ENCODE data around the gene ZNF141. TPM values are rescaled to one million over a fixed set of nuclear protein-coding genes. Genes with fewer than 3 reads are reported as not detected.
"Not testable (repeated sequence)": the region's sequence is repeated elsewhere in the genome, so short reads cannot be mapped to it uniquely, and the experiment has no call there.

Gene ZNF141
- total RNA-seq, 2 donors from 2014 or later, result 17.1 to 18.9 TPM

DNA sequence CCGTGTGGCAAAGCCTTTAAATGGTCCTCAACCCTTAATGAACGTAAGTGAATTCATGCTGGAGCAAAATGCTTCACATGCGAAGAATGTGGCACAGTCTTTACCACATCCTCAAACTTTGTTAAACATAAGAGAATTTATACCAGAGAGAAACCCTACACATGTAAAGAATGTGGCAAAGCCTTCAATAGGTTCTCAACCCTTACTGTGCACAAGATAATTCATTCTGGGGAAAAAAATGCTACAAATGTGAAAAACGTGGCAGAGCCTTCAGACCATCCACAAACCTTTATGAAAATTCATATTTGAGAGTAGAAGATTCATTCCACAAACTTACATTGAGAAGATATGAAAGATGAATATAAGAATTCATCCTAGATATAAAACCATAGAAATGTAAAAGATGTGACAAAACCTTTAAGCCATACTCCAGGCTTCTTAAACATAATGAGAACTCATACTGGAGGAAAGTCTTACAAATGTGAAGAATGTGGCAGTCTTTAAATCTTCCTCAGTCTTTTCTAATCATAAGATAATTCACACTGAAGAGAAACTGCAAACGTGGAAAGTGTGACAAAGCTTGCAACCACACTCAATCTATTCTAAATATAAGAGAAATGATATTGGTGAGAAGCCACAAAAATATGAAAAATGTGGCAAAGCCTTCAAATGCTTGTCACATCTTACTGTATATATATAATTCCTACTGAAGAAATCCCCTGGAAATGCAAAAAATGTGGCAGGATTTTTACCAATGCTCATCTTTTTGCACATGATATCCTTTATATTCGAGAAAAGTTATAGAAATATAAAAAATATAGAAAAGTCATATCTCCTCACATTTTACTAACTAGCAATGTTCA, 36.9 kb downstream of the ZNF141 start:
- no peak for DNase-seq (ENCODE audit: low spot score)
- intact Hi-C loops (cut with DNase I), result loop anchor here in 1 of 2 donors (10.0 kb wide), 1 partner anchor 60 kb away; no protein-coding TSS in a partner anchor

DNA sequence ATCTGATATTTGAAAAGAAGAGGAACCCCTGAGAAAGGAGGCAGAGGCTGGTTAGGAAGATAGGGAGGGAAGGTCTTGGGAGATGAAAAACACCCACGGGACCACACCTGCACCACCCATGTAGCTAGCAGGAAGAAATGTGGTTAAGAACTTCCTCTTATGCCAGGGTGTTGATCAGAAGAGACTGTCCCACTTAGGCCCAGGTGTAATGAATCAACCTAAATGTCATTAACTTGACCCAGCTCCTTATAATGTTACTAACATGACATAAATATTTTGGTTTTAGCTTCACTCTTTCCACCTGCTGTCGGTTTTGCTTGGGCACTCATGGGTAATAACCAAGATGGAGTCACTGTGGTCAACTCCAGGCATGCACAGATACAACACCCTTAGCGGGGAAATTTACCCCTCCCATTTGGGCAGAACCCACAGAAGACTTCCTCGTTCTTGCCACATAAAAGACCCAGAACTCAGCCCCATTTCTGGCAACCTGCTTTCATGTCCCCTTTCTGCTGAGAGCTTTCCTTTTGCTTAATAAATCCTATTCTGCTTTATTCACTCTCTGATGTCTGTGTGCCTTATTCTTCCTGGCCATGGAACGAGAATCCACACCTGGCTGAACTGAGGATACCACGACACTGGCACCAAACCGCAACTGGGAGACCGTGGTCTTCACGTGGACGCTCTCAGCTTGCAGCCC, 46.8 kb downstream of the ZNF141 start:
- DNase-seq (ENCODE audit: low spot score), result no peak
- intact Hi-C loops (cut with DNase I), result loop anchor here in 1 of 2 donors (10.0 kb wide), 1 partner anchor 50 kb away; no protein-coding TSS in a partner anchor

DNA sequence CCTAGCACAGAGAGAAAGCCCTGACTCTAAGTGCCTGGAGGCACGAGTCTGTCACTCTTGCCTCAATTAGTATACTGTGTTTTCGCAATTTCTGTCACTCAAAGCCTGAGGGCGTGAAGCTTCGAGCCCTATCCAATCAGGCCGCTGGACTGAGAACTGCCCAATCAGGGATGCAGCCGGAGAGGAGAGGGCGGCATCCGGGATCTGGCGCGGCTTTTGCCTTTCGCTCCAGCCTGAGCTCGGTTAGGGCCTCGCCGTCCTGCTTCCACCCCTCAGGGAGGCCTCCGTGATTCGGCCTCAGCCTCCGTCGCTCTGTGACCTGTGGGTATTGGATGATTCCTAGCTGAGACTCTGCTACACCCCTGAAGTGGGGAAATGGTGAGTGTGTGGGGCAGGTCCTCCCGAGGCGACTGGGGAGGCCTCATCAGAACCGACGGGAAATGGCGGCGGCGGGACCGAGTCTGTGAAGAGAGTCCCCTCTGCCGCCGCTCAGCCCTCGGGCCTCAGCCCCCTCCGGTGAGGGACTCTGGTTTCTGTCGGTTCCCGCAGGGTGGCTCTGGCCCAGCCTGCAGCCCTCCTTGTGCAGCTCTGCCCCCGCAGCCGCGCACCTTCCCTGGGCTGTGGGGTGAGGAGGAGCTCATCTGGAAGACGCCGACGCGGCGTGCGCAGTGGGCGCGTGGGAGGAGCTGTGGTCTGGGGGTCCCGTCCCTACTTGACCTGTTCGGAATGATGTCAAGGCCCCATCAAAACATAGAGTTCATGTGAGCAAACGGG, 48.5 kb downstream of the ZNF141 start:
- intact Hi-C loops (cut with DNase I), result loop anchor here in 1 of 2 donors (10.0 kb wide), 1 partner anchor 49 kb away; no protein-coding TSS in a partner anchor
- DNase-seq (ENCODE audit: low spot score), result no peak

GRCh38 chr4:386708-387105, 49.1 kb downstream of the ZNF141 start:
- intact Hi-C loops (cut with DNase I), result loop anchor here in 1 of 2 donors (10.0 kb wide), 1 partner anchor 48 kb away; no protein-coding TSS in a partner anchor
- no peak for DNase-seq (ENCODE audit: low spot score)

DNA sequence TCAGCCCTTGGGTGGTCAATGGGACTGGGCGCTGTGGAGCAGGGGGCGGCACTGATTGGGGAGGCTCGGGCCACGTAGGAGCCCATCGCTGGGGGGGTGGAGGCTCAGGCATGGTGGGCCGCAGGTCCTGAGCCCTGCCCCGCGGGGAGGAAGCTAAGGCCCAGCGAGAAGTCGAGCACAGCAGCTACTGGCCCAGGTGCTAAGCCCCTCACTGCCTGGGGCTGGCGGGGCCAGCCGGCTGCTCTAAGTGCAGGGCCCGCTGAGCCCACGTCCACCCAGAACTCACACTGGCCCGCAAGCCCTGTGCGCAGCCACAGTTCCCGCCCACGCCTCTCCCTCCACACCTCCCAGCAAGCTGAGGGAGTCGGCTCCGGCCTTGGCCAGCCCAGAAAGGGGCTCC, 66.4 kb downstream of the ZNF141 start:
- intact Hi-C loops (cut with DNase I), result no loop called here
- no peak for DNase-seq (ENCODE audit: low spot score)

- DNase-seq (ENCODE audit: low spot score); intact Hi-C loops (cut with DNase I): not testable (repeated sequence)
These were observed 70.7 kb downstream of the ZNF141 start for GRCh38 chr4:408321-408720.

DNA sequence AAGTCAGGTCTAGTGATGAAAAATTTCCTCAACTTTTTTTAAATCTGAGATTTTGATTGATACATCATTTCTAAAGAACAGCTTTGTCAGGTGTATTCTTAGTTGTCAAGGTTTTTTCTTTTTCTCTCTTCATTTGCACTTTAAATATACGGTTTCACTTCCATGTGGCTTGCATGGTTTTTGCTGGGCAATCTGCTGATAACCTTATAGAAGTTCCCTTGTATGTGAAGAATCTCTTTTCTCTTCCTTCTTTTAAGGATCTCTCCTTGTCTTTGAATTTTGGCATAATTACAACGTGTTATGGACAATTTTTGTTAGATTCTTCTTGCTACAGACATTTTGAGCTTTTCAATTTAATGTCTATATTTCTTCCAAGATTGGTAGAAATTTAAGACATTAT, 85.0 kb downstream of the ZNF141 start:
- intact Hi-C loops (cut with DNase I), result no loop called here
- DNase-seq (ENCODE audit: low spot score), result no peak

Small RNA genes within 50 kb of the gene (microRNA-seq; reads per million reads assigned to microRNA genes)
- 0 reads per million in 2 donors for gene MIR571 (ENCODE audit: borderline microRNAs expressed in 2 of 2)

Other genes with a start within 250 kb of the ZNF141 start
- 1 to 10 TPM; 5.9 to 6.3 TPM for gene ZNF718, start 213.3 kb upstream of the ZNF141 start, total RNA-seq
- gene ZNF732, start 32.3 kb upstream of the ZNF141 start, total RNA-seq, result under 1 TPM; 0.19 to 0.23 TPM
- gene ZNF721, start 161.3 kb downstream of the ZNF141 start, total RNA-seq, result 10 to 100 TPM; 17.4 to 20.4 TPM
- 10 to 100 TPM; 32.7 to 42.8 TPM for gene PIGG, start 161.4 kb downstream of the ZNF141 start, total RNA-seq
- not detected for gene TMEM271, start 238.5 kb downstream of the ZNF141 start, total RNA-seq